RWPE1 (cell line): Measurements from ENCODE around the gene LCNL1.

Source experiments
- CTCF ChIA-PET: fragments of 350-600 bp; sonication (Branson Sonifier 250); formaldehyde crosslinking; extraction: SDS; loops from one replicate; lab custom pipeline; 2021; lab: Yijun Ruan, JAX
- POLR2A ChIA-PET: fragments of 400-600 bp; formaldehyde crosslinking; extraction: SDS; loops from one replicate; lab custom pipeline; 2020; ENCODE audit warnings: antibody characterized with exemption; ENCODE audit not compliant: low non-redundant PET; lab: Yijun Ruan, JAX
- DNase-seq: peaks from one replicate; pipeline ENCODE4 v3.0.0; 2012; ENCODE audit warnings: low spot score
- H3K27ac ChIP-seq: fragments of 450-650 bp; 2 replicates; pipeline ENCODE4 v1.5.1; 2017
- TF ChIP-seq, protein P1 (sequence below): fragments of 450-650 bp; conservative IDR thresholded peaks from 2 replicates; pipeline ENCODE4 v1.5.1; 2017; ENCODE audit warnings: low read depth, mild to moderate bottlenecking

LCNL1 gene

DNA sequence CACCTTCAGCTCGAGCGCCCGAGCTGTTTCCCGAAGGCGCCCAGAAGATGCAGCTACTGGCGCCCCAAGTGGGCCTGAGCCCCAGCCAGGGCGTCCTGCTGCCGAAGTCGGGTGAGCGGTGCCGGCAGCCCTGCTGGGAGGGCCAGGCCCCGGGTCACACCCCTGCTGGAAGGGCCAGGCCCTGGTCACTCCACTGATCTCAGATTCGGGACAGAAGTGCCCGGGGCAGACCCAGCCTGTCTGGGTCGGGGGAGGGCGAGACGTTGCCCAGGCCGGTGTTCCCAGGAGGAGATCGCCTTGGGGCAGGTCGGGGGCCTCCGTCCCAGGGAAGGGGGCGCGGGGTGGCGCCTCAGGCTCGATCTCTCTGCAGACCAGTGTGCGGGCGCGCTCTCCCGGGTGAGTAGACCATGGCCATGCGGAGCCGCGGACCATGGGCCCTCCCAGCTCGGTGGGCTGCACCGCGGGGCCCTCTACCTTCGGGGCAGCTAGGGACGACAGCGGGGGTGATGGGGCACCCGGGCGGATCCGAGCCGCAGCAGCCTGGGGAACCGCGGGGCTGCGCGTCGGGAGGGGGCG, 2.3 kb downstream of the LCNL1 start:
- ChIA-PET POLR2A (no interaction called here), CTCF (no interaction called here)
- no peak for DNase-seq
- TF ChIP-seq, protein P1, sequence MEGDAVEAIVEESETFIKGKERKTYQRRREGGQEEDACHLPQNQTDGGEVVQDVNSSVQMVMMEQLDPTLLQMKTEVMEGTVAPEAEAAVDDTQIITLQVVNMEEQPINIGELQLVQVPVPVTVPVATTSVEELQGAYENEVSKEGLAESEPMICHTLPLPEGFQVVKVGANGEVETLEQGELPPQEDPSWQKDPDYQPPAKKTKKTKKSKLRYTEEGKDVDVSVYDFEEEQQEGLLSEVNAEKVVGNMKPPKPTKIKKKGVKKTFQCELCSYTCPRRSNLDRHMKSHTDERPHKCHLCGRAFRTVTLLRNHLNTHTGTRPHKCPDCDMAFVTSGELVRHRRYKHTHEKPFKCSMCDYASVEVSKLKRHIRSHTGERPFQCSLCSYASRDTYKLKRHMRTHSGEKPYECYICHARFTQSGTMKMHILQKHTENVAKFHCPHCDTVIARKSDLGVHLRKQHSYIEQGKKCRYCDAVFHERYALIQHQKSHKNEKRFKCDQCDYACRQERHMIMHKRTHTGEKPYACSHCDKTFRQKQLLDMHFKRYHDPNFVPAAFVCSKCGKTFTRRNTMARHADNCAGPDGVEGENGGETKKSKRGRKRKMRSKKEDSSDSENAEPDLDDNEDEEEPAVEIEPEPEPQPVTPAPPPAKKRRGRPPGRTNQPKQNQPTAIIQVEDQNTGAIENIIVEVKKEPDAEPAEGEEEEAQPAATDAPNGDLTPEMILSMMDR, result no peak
- no peak overlapping the region for H3K27ac ChIP-seq

DNA sequence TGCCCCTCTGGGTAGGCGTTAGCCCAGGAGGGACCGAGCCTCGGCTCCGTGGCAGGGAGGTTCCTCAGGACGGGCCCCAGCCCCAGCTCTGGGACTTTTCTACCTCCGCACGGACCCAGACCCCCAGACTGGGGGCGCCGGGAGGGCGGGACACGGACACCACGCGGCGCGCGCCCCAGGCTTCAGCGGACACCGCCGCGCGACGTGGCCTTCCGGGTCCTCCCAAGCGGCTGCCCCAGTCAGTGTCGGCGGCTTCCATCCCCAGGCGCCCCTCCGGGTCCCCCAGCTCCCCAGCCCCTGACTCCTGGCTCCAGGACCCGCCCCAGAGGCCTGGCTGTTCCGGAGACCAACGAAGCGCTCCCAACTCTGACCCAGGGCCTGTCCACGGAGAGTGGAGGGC, 3.1 kb downstream of the LCNL1 start:
- CTCF ChIA-PET, result interaction anchor here (0.9 kb wide), 1 partner anchor 50 kb away, joined by 3 read pairs; no protein-coding TSS in a partner anchor
- no peak overlapping the region for H3K27ac ChIP-seq
- no peak for DNase-seq
- TF ChIP-seq, protein P1, result no peak
- POLR2A ChIA-PET, result no interaction called here

- POLR2A ChIA-PET, result interaction anchor here (0.6 kb wide), 1 partner anchor 10 kb away, joined by 5 read pairs; no protein-coding TSS in a partner anchor
- H3K27ac ChIP-seq, result 0 out of 2 replicates have a peak overlapping the region, but pooled peaks have one; percentile 1
- CTCF ChIA-PET, result interaction anchor here (0.7 to 1.1 kb wide), 2 partner anchors 19 to 270 kb away, joined by 3 to 4 read pairs; no protein-coding TSS in a partner anchor
- TF ChIP-seq, protein P1, result no peak
- DNase-seq, result no peak
Measured at GRCh38 chr9:136988872-136989271, 6.1 kb downstream of the LCNL1 start.

- TF ChIP-seq, protein P1, result no peak
- H3K27ac ChIP-seq, result peak overlapping the region; percentile 93
- ChIA-PET POLR2A (no interaction called here), CTCF (interaction anchor here (0.6 to 1.1 kb wide), 2 partner anchors 9 to 188 kb away, joined by 3 read pairs; no protein-coding TSS in a partner anchor)
- no peak for DNase-seq
Measured at GRCh38 chr9:136990242-136990911, 7.6 kb downstream of the LCNL1 start.

GRCh38 chr9:136991993-136992818, 9.4 kb downstream of the LCNL1 start, which contains the start of gene PAXX:
Gene PAXX (plus strand): TSS chr9:136992422. CDS start chr9:136992444, 22 bp downstream.
- TF ChIP-seq, protein P1, result no peak
- peak within 1 kb of the TSS; percentile 93 for H3K27ac ChIP-seq
- ChIA-PET POLR2A (interaction anchor here (0.6 to 1.5 kb wide), 10 partner anchors 8 to 419 kb away, joined by 3 to 8 read pairs (median 4); no protein-coding TSS in a partner anchor), CTCF (interaction anchor here (0.6 to 3.0 kb wide), 7 partner anchors 16 to 261 kb away, joined by 3 to 19 read pairs (median 4); partner anchors contain the start of gene ABCA2)
- peak; percentile 99 for DNase-seq
